Measurements from ENCODE around the gene CRYBG1. TPM values are rescaled to one million over a fixed set of nuclear protein-coding genes. Genes with fewer than 3 reads are reported as not detected.

CRYBG1 gene
- polyA plus RNA-seq, 1 experiment = 1.9 TPM

- ChIA-PET POLR2A (no interaction called here), CTCF (no interaction called here)
- no peak for DNase-seq (ENCODE audit: low read depth, low spot score)
- no peaks in the 10 kb centered on the region for H3K9me3 ChIP-seq (ENCODE audit: control insufficient read depth, insufficient read depth, low read length)
- TF ChIP-seq, protein P1, sequence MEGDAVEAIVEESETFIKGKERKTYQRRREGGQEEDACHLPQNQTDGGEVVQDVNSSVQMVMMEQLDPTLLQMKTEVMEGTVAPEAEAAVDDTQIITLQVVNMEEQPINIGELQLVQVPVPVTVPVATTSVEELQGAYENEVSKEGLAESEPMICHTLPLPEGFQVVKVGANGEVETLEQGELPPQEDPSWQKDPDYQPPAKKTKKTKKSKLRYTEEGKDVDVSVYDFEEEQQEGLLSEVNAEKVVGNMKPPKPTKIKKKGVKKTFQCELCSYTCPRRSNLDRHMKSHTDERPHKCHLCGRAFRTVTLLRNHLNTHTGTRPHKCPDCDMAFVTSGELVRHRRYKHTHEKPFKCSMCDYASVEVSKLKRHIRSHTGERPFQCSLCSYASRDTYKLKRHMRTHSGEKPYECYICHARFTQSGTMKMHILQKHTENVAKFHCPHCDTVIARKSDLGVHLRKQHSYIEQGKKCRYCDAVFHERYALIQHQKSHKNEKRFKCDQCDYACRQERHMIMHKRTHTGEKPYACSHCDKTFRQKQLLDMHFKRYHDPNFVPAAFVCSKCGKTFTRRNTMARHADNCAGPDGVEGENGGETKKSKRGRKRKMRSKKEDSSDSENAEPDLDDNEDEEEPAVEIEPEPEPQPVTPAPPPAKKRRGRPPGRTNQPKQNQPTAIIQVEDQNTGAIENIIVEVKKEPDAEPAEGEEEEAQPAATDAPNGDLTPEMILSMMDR (IDR thresholded peaks at IDR 0.05; ENCODE audit: low read depth, low read length) = no peak
- no peak overlapping the region for H3K4me3 ChIP-seq (ENCODE audit: low read depth, low read length)
- no peaks in the 10 kb centered on the region for H3K27me3 ChIP-seq (ENCODE audit: control insufficient read depth, insufficient read depth, low read length)
- no peak overlapping the region for H3K27ac ChIP-seq (ENCODE audit: low read depth, low read length)
Measured at GRCh38 chr6:106517706-106518105, 157.2 kb downstream of the CRYBG1 start.

DNA sequence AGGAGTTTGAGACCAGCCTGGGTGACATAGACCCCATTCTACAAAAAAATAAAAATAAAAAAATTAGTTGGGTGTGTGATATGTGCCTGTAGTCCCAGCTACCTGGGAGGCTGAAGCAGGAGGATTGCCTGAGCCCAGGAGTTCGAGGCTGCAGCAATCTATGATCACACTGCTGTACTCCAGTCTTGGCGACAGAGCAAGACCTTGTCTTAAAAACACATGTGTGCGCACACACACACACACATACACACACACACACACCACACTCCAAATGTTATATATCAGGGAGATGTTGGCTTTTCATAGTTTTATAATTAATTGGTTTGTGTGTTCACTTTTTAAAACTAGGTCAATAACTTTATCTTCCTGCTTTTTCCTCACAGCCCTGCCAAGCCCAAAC lies 158.2 kb downstream of the CRYBG1 start:
- DNase-seq (ENCODE audit: low read depth, low spot score) = no peak
- H3K27me3 ChIP-seq (ENCODE audit: control insufficient read depth, insufficient read depth, low read length) = no peaks in the 10 kb centered on the region
- POLR2A ChIA-PET = no interaction called here
- no peak overlapping the region for H3K27ac ChIP-seq (ENCODE audit: low read depth, low read length)
- CTCF ChIA-PET = interaction anchor here (0.7 to 1.5 kb wide), 2 partner anchors 41 to 48 kb away, joined by 7 read pairs; no protein-coding TSS in a partner anchor
- H3K4me3 ChIP-seq (ENCODE audit: low read depth, low read length) = no peak overlapping the region
- H3K9me3 ChIP-seq (ENCODE audit: control insufficient read depth, insufficient read depth, low read length) = no peaks in the 10 kb centered on the region
- TF ChIP-seq, protein P1 (IDR thresholded peaks at IDR 0.05; ENCODE audit: low read depth, low read length) = no peak

GRCh38 chr6:106519460-106520394 lies 159.2 kb downstream of the CRYBG1 start:
- Histone ChIP-seq H3K27me3 (ENCODE audit: control insufficient read depth, insufficient read depth, low read length) (no peaks in the 10 kb centered on the region), H3K27ac (ENCODE audit: low read depth, low read length) (peak overlapping the region; percentile 71), H3K9me3 (ENCODE audit: control insufficient read depth, insufficient read depth, low read length) (no peaks in the 10 kb centered on the region), H3K4me3 (ENCODE audit: low read depth, low read length) (no peak overlapping the region)
- ChIA-PET POLR2A (interaction anchor here (0.6 kb wide), 2 partner anchors 432 to 521 kb away, joined by 4 to 8 read pairs; no protein-coding TSS in a partner anchor), CTCF (interaction anchor here (1.5 kb wide), 1 partner anchor 47 kb away, joined by 7 read pairs; no protein-coding TSS in a partner anchor)
- peak; percentile 76 for DNase-seq (ENCODE audit: low read depth, low spot score)
- TF ChIP-seq, protein P1 (IDR thresholded peaks at IDR 0.05; ENCODE audit: low read depth, low read length) = no peak

DNA sequence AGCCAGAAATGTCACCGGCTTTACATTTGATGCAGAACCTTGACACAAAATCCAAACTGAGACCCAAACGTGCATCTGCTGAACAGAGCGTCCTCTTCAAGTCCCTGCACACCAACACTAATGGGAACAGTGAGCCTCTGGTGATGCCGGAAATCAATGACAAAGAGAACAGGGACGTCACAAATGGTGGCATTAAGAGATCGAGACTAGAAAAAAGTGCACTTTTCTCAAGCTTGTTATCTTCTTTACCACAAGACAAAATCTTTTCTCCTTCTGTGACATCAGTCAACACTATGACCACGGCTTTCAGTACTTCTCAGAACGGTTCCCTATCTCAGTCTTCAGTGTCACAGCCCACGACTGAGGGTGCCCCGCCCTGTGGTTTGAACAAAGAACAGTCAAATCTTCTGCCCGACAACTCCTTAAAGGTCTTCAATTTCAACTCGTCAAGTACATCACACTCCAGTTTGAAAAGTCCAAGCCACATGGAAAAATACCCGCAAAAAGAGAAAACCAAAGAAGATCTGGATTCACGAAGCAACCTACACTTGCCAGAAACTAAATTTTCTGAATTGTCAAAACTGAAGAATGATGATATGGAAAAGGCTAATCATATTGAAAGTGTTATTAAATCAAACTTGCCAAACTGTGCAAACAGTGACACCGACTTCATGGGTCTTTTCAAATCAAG lies 160.3 kb downstream of the CRYBG1 start:
- POLR2A ChIA-PET = interaction anchor here (0.6 kb wide), 1 partner anchor 520 kb away, joined by 4 read pairs; no protein-coding TSS in a partner anchor
- no peak for DNase-seq (ENCODE audit: low read depth, low spot score)
- Histone ChIP-seq H3K27ac (ENCODE audit: low read depth, low read length) (no peak overlapping the region), H3K27me3 (ENCODE audit: control insufficient read depth, insufficient read depth, low read length) (no peaks in the 10 kb centered on the region), H3K4me3 (ENCODE audit: low read depth, low read length) (no peak overlapping the region), H3K9me3 (ENCODE audit: control insufficient read depth, insufficient read depth, low read length) (no peaks in the 10 kb centered on the region)
- TF ChIP-seq, protein P1 (IDR thresholded peaks at IDR 0.05; ENCODE audit: low read depth, low read length) = no peak
- CTCF ChIA-PET = no interaction called here
